CD14-positive monocyte (primary cell): ENCODE results near the gene BLOC1S4. TPM values are rescaled to one million over a fixed set of nuclear protein-coding genes. Genes with fewer than 3 reads are reported as not detected.

Experiments used
- DNase-seq, 3 donors: peaks; one replicate each; pipeline ENCODE4 v3.0.0-alpha.2; 2011 to 2022
- H2AFZ ChIP-seq: 2 replicates; pipeline ENCODE4 v1.6.0; 2012; ENCODE audit warnings: mild to moderate bottlenecking, low read depth, low read length, inconsistent platforms; ENCODE audit not compliant: insufficient read depth, poor library complexity, severe bottlenecking
- H3K27ac ChIP-seq, 2 donors: 1 replicate in 1 of 2; 2 replicates in 1 of 2; pipeline ENCODE4 v1.5.1; 2012 to 2013; ENCODE audit warnings: low read length in 2 of 2, control low read depth in 1 of 2, inconsistent platforms in 1 of 2, low read depth in 1 of 2, mild to moderate bottlenecking in 1 of 2
- H3K27me3 ChIP-seq, 2 donors: one replicate each; pipeline versions ENCODE4 v1.6.0 to v1.6.1; 2011 to 2013; ENCODE audit warnings: low read length in 2 of 2; ENCODE audit not compliant: control insufficient read depth in 2 of 2, insufficient read depth in 2 of 2
- H3K36me3 ChIP-seq, 2 donors: replicated peaks in 1 of 2; 1 replicate in 1 of 2; 2 replicates in 1 of 2; pipeline versions ENCODE4 v1.5.1 to v1.6.1; 2012 to 2013; ENCODE audit warnings: low read length in 2 of 2, control low read depth in 1 of 2, inconsistent platforms in 1 of 2, mild to moderate bottlenecking in 1 of 2; ENCODE audit not compliant: insufficient read depth in 2 of 2, control insufficient read depth in 1 of 2
- H3K4me1 ChIP-seq, 2 donors: 1 replicate in 1 of 2; 2 replicates in 1 of 2; pipeline versions ENCODE4 v1.5.1 to v1.6.1; 2012 to 2013; ENCODE audit warnings: low read length in 2 of 2, control low read depth in 1 of 2, inconsistent platforms in 1 of 2, mild to moderate bottlenecking in 1 of 2, moderate library complexity in 1 of 2; ENCODE audit not compliant: insufficient read depth in 2 of 2, control insufficient read depth in 1 of 2
- H3K4me2 ChIP-seq: replicated peaks from 2 replicates; pipeline ENCODE3; 2012; ENCODE audit warnings: low read length, moderate library complexity, mild to moderate bottlenecking; ENCODE audit not compliant: poor library complexity, severe bottlenecking; ENCODE audit errors: extremely low read depth
- H3K4me3 ChIP-seq, 3 experiments: fragments of 200-600 bp in 1 of 3; sonication (generic) in 1 of 3; replicated peaks in 1 of 3; 1 replicate in 2 of 3; 2 replicates in 1 of 3; pipeline ENCODE4 v1.5.1; 2011 to 2013; ENCODE audit warnings: low read length in 3 of 3, mild to moderate bottlenecking in 3 of 3, control low read depth in 2 of 3, low read depth in 2 of 3, inconsistent platforms in 1 of 3, moderate library complexity in 1 of 3
- H3K79me2 ChIP-seq: 2 replicates; pipeline ENCODE4 v1.6.0; 2012; ENCODE audit warnings: mild to moderate bottlenecking, control low read depth, inconsistent platforms, low read length, moderate library complexity; ENCODE audit not compliant: insufficient read depth
- H3K9ac ChIP-seq: 2 replicates; pipeline ENCODE4 v1.6.0; 2017; ENCODE audit warnings: low read length, mild to moderate bottlenecking; ENCODE audit not compliant: insufficient read depth, poor library complexity, severe bottlenecking
- H3K9me3 ChIP-seq, 2 donors: replicated peaks in 1 of 2; 1 replicate in 1 of 2; 2 replicates in 1 of 2; pipeline versions ENCODE4 v1.5.1 to v1.6.1; 2012 to 2013; ENCODE audit warnings: low read length in 2 of 2, control low read depth in 1 of 2; ENCODE audit not compliant: control insufficient read depth in 1 of 2, insufficient read depth in 1 of 2
- H4K20me1 ChIP-seq: 2 replicates; pipeline ENCODE4 v1.6.0; 2012; ENCODE audit warnings: mild to moderate bottlenecking, low read length, control low read depth, moderate library complexity; ENCODE audit not compliant: insufficient read depth
- H3K27ac Mint-ChIP-seq, 7 donors: one replicate each; pipeline ENCODE4 v1.8.0; 2020; ENCODE audit warnings: mild to moderate bottlenecking in 7 of 7, mixed read lengths in 7 of 7, moderate library complexity in 6 of 7, inconsistent platforms in 2 of 7
- H3K27me3 Mint-ChIP-seq, 3 donors: one replicate each; pipeline ENCODE4 v1.8.0; 2021 to 2022; ENCODE audit warnings: low read depth in 3 of 3, mild to moderate bottlenecking in 3 of 3, mixed read lengths in 3 of 3, moderate library complexity in 3 of 3, inconsistent platforms in 1 of 3
- H3K36me3 Mint-ChIP-seq, 2 donors: one replicate each; pipeline ENCODE4 v1.8.0; 2020; ENCODE audit warnings: mixed read lengths in 2 of 2, inconsistent platforms in 1 of 2, mild to moderate bottlenecking in 1 of 2
- H3K4me1 Mint-ChIP-seq: one replicate; pipeline ENCODE4 v1.8.0; 2020; ENCODE audit warnings: mild to moderate bottlenecking, mixed read lengths
- H3K4me3 Mint-ChIP-seq, 2 donors: one replicate each; pipeline ENCODE4 v1.8.0; 2020; ENCODE audit warnings: mild to moderate bottlenecking in 2 of 2, mixed read lengths in 2 of 2, moderate library complexity in 1 of 2
- H3K9me3 Mint-ChIP-seq, 7 donors: one replicate each; pipeline ENCODE4 v1.8.0; 2020 to 2022; ENCODE audit warnings: mixed read lengths in 7 of 7, mild to moderate bottlenecking in 6 of 7, moderate library complexity in 6 of 7, inconsistent platforms in 2 of 7
- CTCF ChIP-seq: fragments of 200-600 bp; IDR thresholded peaks from one replicate; pipeline ENCODE4 v1.8.0; 2022; ENCODE audit warnings: antibody characterized with exemption, mild to moderate bottlenecking
- WGBS: methylation state at CpG from one replicate; pipeline ENCODE4 v1.1.5; 2013; ENCODE audit warnings: missing lambda C conversion rate; ENCODE audit not compliant: insufficient coverage; 5-methylcytosine and 5-hydroxymethylcytosine counted together
- intact Hi-C, 2 donors: fragments of 100-400 bp; cut with micrococcal nuclease; formaldehyde crosslinking; loops; one replicate each; pipeline versions ENCODE4 v1.15.0 to v1.15.1; 2023
- polyA plus RNA-seq, 3 donors: library from polyadenylated mRNA; depleted of rRNA in 1 of 3; unstranded in 2 of 3; stranded (reverse) in 1 of 3; fragments of 300-500 nt in 2 of 3; fragments of >200 nt in 1 of 3; fragmentation: Illumina TruSeq in 2 of 3; gene quantifications; 1 replicate in 2 of 3; 2 replicates in 1 of 3; pipeline ENCODE4 v1.2.3, GENCODE V29; 2012 to 2021

Gene BLOC1S4
- polyA plus RNA-seq, 3 donors: 6.7 to 30.9 (median 20.1) TPM

- peak; percentile 34 to 77 (median 54) for DNase-seq
- no peaks in the 10 kb centered on the region for H3K9me3 Mint-ChIP-seq
- Histone ChIP-seq H3K4me1 (peaks cover 45 to 63% of the 10 kb centered on the region in 2 donors), H3K27me3 (no peaks in the 10 kb centered on the region), H3K4me3 (peak within 1 kb of the TSS; percentile 5 to 67 (median 21)), H3K4me2 (peak within 1 kb of the TSS; percentile 65), H3K79me2 (peaks cover 20% of the 10 kb centered on the region), H4K20me1 (no peaks in the 10 kb centered on the region), H3K27ac (peak within 1 kb of the TSS; percentile 72 to 77), H3K9ac (peak within 1 kb of the TSS; percentile 55), H3K9me3 (no peaks in the 10 kb centered on the region), H2AFZ (peak within 1 kb of the TSS; percentile 73), H3K36me3 (no peaks in the 10 kb centered on the region)
- H3K27me3 Mint-ChIP-seq: peaks cover 0 to 6% (median 0%) of the 10 kb centered on the region in 3 donors
- no peak for TF ChIP-seq CTCF
- intact Hi-C loops: no loop called here
- H3K4me1 Mint-ChIP-seq: peaks cover 68% of the 10 kb centered on the region
- H3K4me3 Mint-ChIP-seq: peak within 1 kb of the TSS; percentile 62 to 83
- H3K27ac Mint-ChIP-seq: peak within 1 kb of the TSS; percentile 63 to 92 (median 85)
- 88% methylated on average over 24 of the region's 29 CpGs for WGBS
- H3K36me3 Mint-ChIP-seq: peaks cover 3% of the 10 kb centered on the region in 2 donors
Measured at GRCh38 chr4:6693231-6694176, 22.5 kb upstream of the BLOC1S4 start, which contains the start of gene S100P. Gene S100P (plus strand): TSS chr4:6693878. CDS start chr4:6693933, 55 bp downstream.

- peaks cover 0 to 4% (median 0%) of the 10 kb centered on the region in 3 donors for H3K27me3 Mint-ChIP-seq
- Histone ChIP-seq H3K4me2 (peak overlapping the region; percentile 65), H3K9me3 (no peaks in the 10 kb centered on the region), H2AFZ (peak overlapping the region; percentile 73), H3K36me3 (peaks cover 0 to 2% of the 10 kb centered on the region in 2 donors), H3K4me1 (peaks cover 37 to 54% of the 10 kb centered on the region in 2 donors), H3K79me2 (peaks cover 20% of the 10 kb centered on the region), H4K20me1 (no peaks in the 10 kb centered on the region), H3K9ac (peak overlapping the region; percentile 55), H3K27me3 (no peaks in the 10 kb centered on the region), H3K27ac (peak overlapping the region; percentile 72 to 77), H3K4me3 (peak overlapping the region; percentile 5 to 67 (median 21))
- TF ChIP-seq CTCF: no peak
- H3K4me3 Mint-ChIP-seq: peak overlapping the region; percentile 62 to 83
- peaks cover 3 to 5% of the 10 kb centered on the region in 2 donors for H3K36me3 Mint-ChIP-seq
- intact Hi-C loops: no loop called here
- peaks cover 60% of the 10 kb centered on the region for H3K4me1 Mint-ChIP-seq
- no peak for DNase-seq
- 53% methylated on average over 13 of the region's 16 CpGs for WGBS
- peak overlapping the region; percentile 63 to 92 (median 85) for H3K27ac Mint-ChIP-seq
- no peaks in the 10 kb centered on the region for H3K9me3 Mint-ChIP-seq
Measured at GRCh38 chr4:6694177-6694901, 21.6 kb upstream of the BLOC1S4 start.
